Loucy (cell line): ENCODE measurements around the gene ARVCF.

ENCODE experiments used
- H2AFZ ChIP-seq: fragments of 200-600 bp; sonication (generic); 2 replicates; pipeline ENCODE4 v1.6.0; 2016; ENCODE audit warnings: antibody characterized with exemption, mild to moderate bottlenecking, low read length, moderate library complexity
- H3F3A ChIP-seq: fragments of 200-600 bp; 2 replicates; pipeline ENCODE4 v1.6.0; 2016; ENCODE audit warnings: antibody characterized with exemption, low read depth, mild to moderate bottlenecking
- H3K27me3 ChIP-seq: fragments of 200-600 bp; sonication (generic); 2 replicates; pipeline ENCODE4 v1.6.1; 2014; ENCODE audit warnings: low read length, mild to moderate bottlenecking; ENCODE audit not compliant: insufficient read depth, poor library complexity, severe bottlenecking
- H3K36me3 ChIP-seq: fragments of 200-600 bp; sonication (generic); 2 replicates; pipeline ENCODE4 v1.6.1; 2016; ENCODE audit warnings: low read length; ENCODE audit not compliant: insufficient read depth
- H3K4me1 ChIP-seq: fragments of 200-600 bp; sonication (generic); 2 replicates; pipeline ENCODE4 v1.5.1; 2014; ENCODE audit warnings: low read length, mild to moderate bottlenecking; ENCODE audit not compliant: insufficient read depth, poor library complexity, severe bottlenecking
- H3K4me2 ChIP-seq: fragments of 200-600 bp; sonication (generic); 2 replicates; pipeline ENCODE4 v1.6.0; 2014; ENCODE audit warnings: antibody characterized with exemption, low read length, low read depth, mild to moderate bottlenecking; ENCODE audit not compliant: poor library complexity, severe bottlenecking
- H3K4me3 ChIP-seq: fragments of 200-600 bp; sonication (generic); 2 replicates; pipeline ENCODE4 v1.5.1; 2014; ENCODE audit warnings: low read length, mild to moderate bottlenecking, mixed read lengths; ENCODE audit not compliant: poor library complexity, severe bottlenecking
- H3K79me2 ChIP-seq: fragments of 200-600 bp; sonication (generic); 2 replicates; pipeline ENCODE4 v1.6.1; 2014; ENCODE audit warnings: low read length; ENCODE audit not compliant: insufficient read depth
- H3K9ac ChIP-seq: fragments of 200-600 bp; sonication (generic); 2 replicates; pipeline ENCODE4 v1.6.0; 2014; ENCODE audit warnings: mild to moderate bottlenecking, low read depth, low read length, moderate library complexity; ENCODE audit not compliant: poor library complexity, severe bottlenecking
- H3K9me2 ChIP-seq: fragments of 200-600 bp; sonication (generic); replicated peaks from 2 replicates; pipeline ENCODE4 v1.6.1; 2016; ENCODE audit warnings: low read depth, low read length, mixed read lengths
- H3K9me3 ChIP-seq: fragments of 200-600 bp; sonication (generic); 2 replicates; pipeline ENCODE4 v1.6.1; 2014; ENCODE audit warnings: mild to moderate bottlenecking, antibody characterized with exemption, low read length, low read depth; ENCODE audit not compliant: insufficient read depth
- H4K20me1 ChIP-seq: fragments of 200-600 bp; sonication (generic); 2 replicates; pipeline ENCODE4 v1.6.0; 2014; ENCODE audit warnings: antibody characterized with exemption, low read length, mild to moderate bottlenecking; ENCODE audit not compliant: insufficient read depth, poor library complexity, severe bottlenecking
- EZH2phosphoT487 ChIP-seq: fragments of 200-600 bp; IDR thresholded peaks from 2 replicates; pipeline ENCODE4 v1.6.1; 2018; ENCODE audit warnings: antibody characterized with exemption, mild to moderate bottlenecking, moderate library complexity, borderline replicate concordance
- TF ChIP-seq, protein P1 (sequence below): fragments of 200-600 bp; sonication (generic); conservative IDR thresholded peaks from 2 replicates; pipeline ENCODE4 v1.5.1; 2014; ENCODE audit warnings: mild to moderate bottlenecking, antibody characterized with exemption, low read length

The ARVCF gene

DNA sequence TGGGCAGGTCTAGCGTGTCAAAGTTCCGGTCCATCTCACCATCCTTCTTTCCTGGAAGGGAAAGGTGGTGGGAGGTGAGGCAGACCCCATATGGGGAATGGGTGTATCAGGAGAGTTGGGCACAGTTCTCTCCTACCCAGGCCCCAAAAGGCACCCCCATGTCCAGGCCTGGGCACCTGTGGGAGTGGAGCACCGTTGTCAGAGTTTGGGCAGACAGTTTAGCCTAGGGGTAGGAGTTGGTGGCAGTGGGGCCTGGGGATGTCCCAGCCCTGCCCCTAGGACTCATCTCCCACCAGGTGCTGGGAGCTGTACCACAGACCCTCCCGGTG is 41.0 kb downstream of the ARVCF start:
- Histone ChIP-seq H3K4me1 (peaks cover 26% of the 10 kb centered on the region), H3K36me3 (no peaks in the 10 kb centered on the region), H3K9me3 (no peaks in the 10 kb centered on the region), H4K20me1 (no peaks in the 10 kb centered on the region), H2AFZ (no peak overlapping the region), H3K27me3 (no peaks in the 10 kb centered on the region), H3K9ac (peak overlapping the region; percentile 70), H3K4me3 (peak overlapping the region; percentile 51), H3K79me2 (no peaks in the 10 kb centered on the region), H3K4me2 (peak overlapping the region; percentile 78), H3F3A (0 out of 2 replicates have a peak, but pooled peaks cover 5% of the 10 kb centered on the region), H3K9me2 (no peaks in the 10 kb centered on the region)
- TF ChIP-seq, protein P1, sequence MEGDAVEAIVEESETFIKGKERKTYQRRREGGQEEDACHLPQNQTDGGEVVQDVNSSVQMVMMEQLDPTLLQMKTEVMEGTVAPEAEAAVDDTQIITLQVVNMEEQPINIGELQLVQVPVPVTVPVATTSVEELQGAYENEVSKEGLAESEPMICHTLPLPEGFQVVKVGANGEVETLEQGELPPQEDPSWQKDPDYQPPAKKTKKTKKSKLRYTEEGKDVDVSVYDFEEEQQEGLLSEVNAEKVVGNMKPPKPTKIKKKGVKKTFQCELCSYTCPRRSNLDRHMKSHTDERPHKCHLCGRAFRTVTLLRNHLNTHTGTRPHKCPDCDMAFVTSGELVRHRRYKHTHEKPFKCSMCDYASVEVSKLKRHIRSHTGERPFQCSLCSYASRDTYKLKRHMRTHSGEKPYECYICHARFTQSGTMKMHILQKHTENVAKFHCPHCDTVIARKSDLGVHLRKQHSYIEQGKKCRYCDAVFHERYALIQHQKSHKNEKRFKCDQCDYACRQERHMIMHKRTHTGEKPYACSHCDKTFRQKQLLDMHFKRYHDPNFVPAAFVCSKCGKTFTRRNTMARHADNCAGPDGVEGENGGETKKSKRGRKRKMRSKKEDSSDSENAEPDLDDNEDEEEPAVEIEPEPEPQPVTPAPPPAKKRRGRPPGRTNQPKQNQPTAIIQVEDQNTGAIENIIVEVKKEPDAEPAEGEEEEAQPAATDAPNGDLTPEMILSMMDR = no peak
- TF ChIP-seq EZH2phosphoT487 = no peak

DNA sequence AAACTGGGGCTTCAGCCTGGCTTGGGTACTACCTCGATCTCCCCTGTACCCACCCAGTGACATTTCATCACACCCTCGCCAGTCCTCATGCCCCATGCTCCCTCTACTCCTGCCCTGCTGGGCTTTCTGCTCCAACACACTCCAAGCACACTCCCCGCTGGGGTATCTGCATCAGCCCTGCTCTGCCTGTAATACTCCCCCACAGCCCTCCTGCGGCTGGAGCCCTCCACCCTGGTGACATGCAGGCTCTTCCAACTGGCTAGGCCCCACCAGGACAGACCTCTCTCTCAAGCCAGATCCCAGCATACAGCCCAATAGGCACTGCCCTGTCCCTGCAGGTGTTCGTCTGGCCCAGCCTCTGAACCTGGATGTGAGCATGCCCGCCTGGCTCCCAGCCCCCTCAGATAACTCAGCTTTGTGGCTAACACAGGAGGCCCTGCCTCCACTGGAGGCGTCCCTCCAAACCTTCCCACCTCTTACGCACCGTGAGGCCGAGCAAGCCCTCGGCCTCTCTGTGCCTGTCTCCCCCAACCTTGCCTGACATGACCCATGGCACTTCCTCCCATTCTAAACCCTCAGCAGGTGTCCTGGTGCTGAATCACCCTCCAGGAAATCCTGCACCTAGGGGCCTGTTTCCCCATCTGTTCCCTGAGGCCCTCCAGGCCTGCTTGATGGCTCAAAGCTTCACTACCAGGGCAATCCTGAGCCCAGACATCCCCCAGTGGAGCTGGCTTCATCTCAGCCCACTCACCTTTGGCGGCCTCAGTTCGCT is 41.5 kb downstream of the ARVCF start:
- no peaks in the 10 kb centered on the region for H3K9me3 ChIP-seq
- H4K20me1 ChIP-seq = peaks cover 2% of the 10 kb centered on the region
- peak overlapping the region; percentile 51 for H3K4me3 ChIP-seq
- H3K79me2 ChIP-seq = no peaks in the 10 kb centered on the region
- H3K27me3 ChIP-seq = no peaks in the 10 kb centered on the region
- H3K4me2 ChIP-seq = peak overlapping the region; percentile 78
- TF ChIP-seq, protein P1 = no peak
- no peak for TF ChIP-seq EZH2phosphoT487
- peak overlapping the region; percentile 70 for H3K9ac ChIP-seq
- no peak overlapping the region for H2AFZ ChIP-seq
- no peaks in the 10 kb centered on the region for H3K9me2 ChIP-seq
- H3F3A ChIP-seq = 0 out of 2 replicates have a peak, but pooled peaks cover 5% of the 10 kb centered on the region
- no peaks in the 10 kb centered on the region for H3K36me3 ChIP-seq
- peaks cover 26% of the 10 kb centered on the region for H3K4me1 ChIP-seq

DNA sequence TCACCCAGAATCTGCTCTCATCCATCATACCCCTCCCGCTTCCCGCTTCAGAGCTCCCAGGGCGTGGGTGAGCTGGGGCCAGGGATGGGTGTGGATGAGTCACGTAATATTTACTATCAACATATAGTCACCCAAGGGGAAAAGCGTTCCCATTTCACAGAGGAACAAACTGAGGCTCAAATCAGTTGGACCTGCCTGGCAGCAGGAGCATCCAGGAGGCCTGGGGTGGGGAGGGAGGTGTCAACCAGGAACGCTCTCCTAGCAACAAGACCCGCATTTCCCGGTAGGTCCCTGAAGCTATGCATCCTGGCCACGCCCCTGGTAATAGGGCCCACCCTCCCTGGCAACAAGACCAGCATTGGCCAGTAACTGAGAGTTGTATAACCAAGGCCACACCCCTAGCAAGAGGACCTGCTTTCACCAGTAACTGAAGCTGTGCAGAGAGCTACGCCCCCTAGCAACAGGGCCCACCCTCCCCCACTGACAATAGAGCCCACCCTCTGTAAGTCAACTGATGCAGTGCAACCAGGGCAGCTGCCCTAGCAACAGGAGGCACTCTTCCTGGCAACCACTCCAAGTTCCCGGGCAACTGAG is 42.3 kb downstream of the ARVCF start:
- peak overlapping the region; percentile 78 for H3K4me2 ChIP-seq
- H3F3A ChIP-seq = 0 out of 2 replicates have a peak, but pooled peaks cover 5% of the 10 kb centered on the region
- H3K9ac ChIP-seq = peak overlapping the region; percentile 70
- peaks cover 5% of the 10 kb centered on the region for H4K20me1 ChIP-seq
- TF ChIP-seq, protein P1 = no peak
- no peak for TF ChIP-seq EZH2phosphoT487
- H3K9me2 ChIP-seq = no peaks in the 10 kb centered on the region
- H3K4me3 ChIP-seq = peak overlapping the region; percentile 51
- no peaks in the 10 kb centered on the region for H3K36me3 ChIP-seq
- H3K4me1 ChIP-seq = peaks cover 26% of the 10 kb centered on the region
- H3K79me2 ChIP-seq = no peaks in the 10 kb centered on the region
- no peak overlapping the region for H2AFZ ChIP-seq
- H3K9me3 ChIP-seq = no peaks in the 10 kb centered on the region
- no peaks in the 10 kb centered on the region for H3K27me3 ChIP-seq
